ENCODE measurements around the gene FAM219A.
A peak's percentile ranks its signal among the peaks of the same experiment; 100 is the strongest.

Gene FAM219A

GRCh38 chr9:34398875-34399274 is 59.5 kb downstream of the FAM219A start:
- no peak for DNase-seq

- no peak for DNase-seq
Measured at GRCh38 chr9:34396276-34397214, 61.8 kb downstream of the FAM219A start.

- no peak for DNase-seq
Measured at GRCh38 chr9:34392511-34392910, 65.9 kb downstream of the FAM219A start.

DNA sequence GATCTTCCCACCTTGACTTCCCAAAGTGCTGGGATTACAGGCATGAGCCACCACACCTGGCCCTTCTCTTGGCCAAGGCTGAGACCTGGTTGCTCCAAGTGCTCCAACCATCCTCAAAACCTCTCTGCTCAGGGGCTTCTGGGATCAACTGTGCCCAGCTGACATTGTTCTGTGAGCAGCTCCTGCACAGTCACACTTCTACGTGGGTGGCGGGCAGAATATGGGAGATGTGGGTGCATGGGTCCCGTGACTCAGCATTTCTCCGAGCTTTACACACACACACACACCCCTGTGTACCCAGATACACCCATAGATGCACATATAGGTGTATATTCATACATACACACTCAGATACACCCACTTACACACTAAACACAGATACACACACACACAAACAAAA is 71.1 kb downstream of the FAM219A start:
- DNase-seq, result no peak

GRCh38 chr9:34386656-34387055 is 71.7 kb downstream of the FAM219A start:
- no peak for DNase-seq

- DNase-seq, result no peak
Measured at GRCh38 chr9:34385561-34386230, 72.7 kb downstream of the FAM219A start.

- no peak for DNase-seq
Measured at GRCh38 chr9:34384368-34385165, 73.8 kb downstream of the FAM219A start.

- no peak for DNase-seq
Measured at GRCh38 chr9:34383904-34384303, 74.5 kb downstream of the FAM219A start.

- no peak for DNase-seq
Measured at GRCh38 chr9:34382879-34383278, 75.5 kb downstream of the FAM219A start.

- no peak for DNase-seq
Measured at GRCh38 chr9:34382054-34382453, 76.3 kb downstream of the FAM219A start.

- no peak for DNase-seq
Measured at GRCh38 chr9:34381323-34381722, 77.0 kb downstream of the FAM219A start.

GRCh38 chr9:34380511-34381315 is 77.7 kb downstream of the FAM219A start:
- DNase-seq, result peak; percentile 68 to 73

DNA sequence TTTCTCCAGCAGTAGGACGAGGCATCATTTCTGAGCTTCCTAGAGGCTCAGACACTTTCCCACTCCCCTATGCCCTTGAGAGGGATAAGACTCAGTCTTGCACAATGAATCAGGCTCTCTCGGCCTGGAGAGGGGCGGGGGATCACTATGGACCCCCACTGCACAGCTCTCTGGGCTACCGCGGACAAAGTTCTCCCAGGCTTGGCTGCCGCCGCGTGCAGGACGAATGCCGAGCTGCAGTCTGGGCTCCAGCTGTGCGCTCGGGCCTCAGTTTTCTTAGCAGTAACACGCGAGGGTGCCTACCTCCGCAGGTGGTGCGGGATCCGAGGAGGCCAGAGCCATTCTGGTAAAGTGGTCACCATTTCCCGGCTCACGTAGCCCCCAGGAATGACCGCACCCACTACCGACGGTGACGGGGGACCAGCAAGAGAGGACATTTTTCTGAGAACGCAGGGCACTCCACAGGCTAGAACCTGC is 78.3 kb downstream of the FAM219A start:
- no peak for DNase-seq

- peak; percentile 89 for DNase-seq
Measured at GRCh38 chr9:34379334-34380033, 78.9 kb downstream of the FAM219A start.

- DNase-seq, result no peak
Measured at GRCh38 chr9:34378376-34379060, 79.9 kb downstream of the FAM219A start.

- DNase-seq, result no peak
Measured at GRCh38 chr9:34377404-34377746, 81.0 kb downstream of the FAM219A start.

DNA sequence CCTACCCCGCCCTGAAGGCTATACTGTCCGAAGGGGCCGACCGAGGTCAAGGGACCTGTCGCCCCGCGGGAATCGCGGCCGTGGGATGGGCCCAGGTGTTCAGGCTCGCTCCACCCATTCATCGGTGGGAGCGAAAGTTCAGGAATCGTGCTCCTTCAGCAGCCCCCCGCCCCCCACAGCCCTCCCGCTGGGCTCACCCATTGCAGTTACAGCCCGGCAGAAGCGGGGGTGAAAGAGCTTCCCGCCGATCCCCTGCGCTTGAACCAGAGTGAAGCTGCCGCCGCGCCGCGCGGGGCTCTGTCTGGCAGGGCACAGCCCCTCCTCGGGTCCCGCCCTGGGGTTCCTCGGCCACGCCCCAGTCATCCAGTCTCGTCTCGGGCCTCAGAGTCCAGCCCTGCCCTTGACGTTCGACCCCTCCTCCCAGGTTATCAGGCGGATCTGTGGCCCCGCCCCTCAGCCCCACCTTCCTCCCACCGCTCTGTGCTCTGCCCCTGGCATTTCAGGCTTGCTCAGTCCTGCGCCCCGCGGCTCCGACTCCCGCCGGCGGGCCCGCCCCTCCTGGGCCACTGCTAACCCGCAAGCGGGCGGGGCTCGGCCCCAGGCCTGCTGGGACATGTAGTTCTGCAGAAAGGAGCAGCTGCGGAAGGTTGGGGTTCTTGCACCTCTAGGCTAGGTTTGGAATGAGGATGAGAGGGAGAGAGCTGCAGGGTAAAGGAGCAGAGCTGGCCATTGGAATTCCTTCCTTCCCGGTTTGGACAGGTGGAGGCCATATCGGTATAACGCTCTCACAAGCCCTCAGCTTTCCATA is 81.6 kb downstream of the FAM219A start, which contains the start of gene MYORG:
Gene MYORG, minus strand, starts transcription at position 303 of the 808 bp plus-strand sequence. CDS start 3,955 bp downstream, outside the sequence.
- DNase-seq, result peak; percentile 96

GRCh38 chr9:34375901-34376595 is 82.3 kb downstream of the FAM219A start:
- DNase-seq, result peak; percentile 19 to 21

DNA sequence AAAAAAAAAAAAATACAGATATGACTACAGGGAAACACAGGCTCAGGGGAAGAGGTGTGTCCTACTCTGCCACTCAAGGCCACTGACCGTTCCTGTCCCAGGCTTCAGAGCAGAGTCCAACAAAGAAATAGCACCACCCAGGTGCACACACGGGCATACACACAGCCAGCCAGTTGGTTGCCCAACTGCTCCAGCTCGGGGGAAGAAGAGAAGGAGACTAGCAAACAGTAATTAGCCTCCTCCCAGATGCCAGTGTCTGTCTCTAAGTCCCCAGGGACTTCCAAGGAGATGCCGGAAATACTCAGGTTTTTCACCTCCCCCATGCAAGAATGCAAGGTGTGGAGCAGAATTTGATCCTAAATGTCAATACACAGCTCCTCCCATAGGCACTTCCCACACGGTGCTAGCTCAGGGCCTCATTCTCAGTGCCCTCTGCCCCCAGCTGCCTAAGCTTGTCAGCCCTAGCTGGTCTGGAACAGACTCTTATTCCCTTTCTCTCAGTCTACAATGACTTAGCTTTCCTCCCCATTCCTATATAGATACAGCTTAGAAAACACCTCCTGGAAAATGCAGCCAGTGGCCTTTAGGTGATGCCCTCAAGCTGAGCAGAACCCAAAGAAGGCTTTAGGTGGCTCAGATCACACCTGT is 83.3 kb downstream of the FAM219A start:
- DNase-seq, result no peak
